ENCODE measurements around the gene CCNY.

- TF ChIP-seq CTCF (IDR thresholded peaks at IDR 0.05) (no peak), POLR2AphosphoS5 (IDR thresholded peaks at IDR 0.05) (no peak), POLR2A (IDR thresholded peaks at IDR 0.05) (no peak)
These were observed 90.3 kb downstream of the CCNY start for GRCh38 chr10:35426657-35427056.
